H1 (cell line): ENCODE measurements around the gene RIMS1. TPM values are rescaled to one million over a fixed set of nuclear protein-coding genes. Genes with fewer than 3 reads are reported as not detected.

Experiments used
- CTCF ChIA-PET: fragments of 300-600 bp; sonication (Branson Sonifier 250); formaldehyde crosslinking; loops from one replicate; lab custom pipeline; 2021; ENCODE audit not compliant: partially characterized antibody; lab: Charles Lee
- POLR2A ChIA-PET: fragments of 300-600 bp; sonication (Branson Sonifier 250); formaldehyde crosslinking; loops from one replicate; lab custom pipeline; 2021; ENCODE audit warnings: inconsistent platforms; ENCODE audit not compliant: partially characterized antibody; lab: Charles Lee
- DNase-seq, 2 experiments: peaks; one replicate each; pipeline versions ENCODE4 v3.0.0 to v3.0.0-alpha.2; 2010 to 2022; ENCODE audit warnings: low spot score in 2 of 2, low read depth in 1 of 2, mixed read lengths in 1 of 2
- FAIRE-seq: peaks from 2 replicates; lab custom pipeline; 2011; peaks lifted over from hg19 to GRCh38; lab: Jason Lieb, UNC
- H2AFZ ChIP-seq: 2 replicates; pipeline ENCODE4 v1.8.1; 2012; ENCODE audit warnings: low read length, inconsistent platforms
- H2AK5ac ChIP-seq: 2 replicates; pipeline ENCODE4 v1.6.1; 2013; ENCODE audit warnings: low read depth, low read length
- H2BK120ac ChIP-seq: replicated peaks from 2 replicates; pipeline ENCODE3; 2013; ENCODE audit warnings: low read depth, low read length, inconsistent platforms
- H2BK12ac ChIP-seq: 2 replicates; pipeline ENCODE4 v1.6.1; 2013; ENCODE audit warnings: low read depth, low read length
- H2BK15ac ChIP-seq: 2 replicates; pipeline ENCODE4 v1.6.1; 2013; ENCODE audit warnings: low read length
- H2BK20ac ChIP-seq: 2 replicates; pipeline ENCODE4 v1.6.1; 2013; ENCODE audit warnings: low read length
- H2BK5ac ChIP-seq: 2 replicates; pipeline ENCODE4 v1.6.1; 2013; ENCODE audit warnings: low read depth, low read length
- H3K14ac ChIP-seq: 2 replicates; pipeline ENCODE4 v1.6.1; 2013; ENCODE audit warnings: inconsistent platforms; ENCODE audit not compliant: insufficient read length
- H3K18ac ChIP-seq: 2 replicates; pipeline ENCODE4 v1.6.1; 2013; ENCODE audit warnings: low read length; ENCODE audit errors: extremely low read depth
- H3K23ac ChIP-seq: 2 replicates; pipeline ENCODE4 v1.6.1; 2013; ENCODE audit warnings: inconsistent platforms; ENCODE audit not compliant: insufficient read length
- H3K23me2 ChIP-seq: 2 replicates; pipeline ENCODE4 v1.6.1; 2013; ENCODE audit warnings: low read depth, low read length
- H3K27ac ChIP-seq: 2 replicates; pipeline ENCODE4 v1.6.1; 2011; ENCODE audit warnings: low read depth, low read length, inconsistent platforms
- H3K27me3 ChIP-seq, 4 experiments: replicated peaks in 1 of 4; 1 replicate in 1 of 4; 2 replicates in 3 of 4; pipeline versions ENCODE4 v1.6.1 to v1.8.1; 2011 to 2013; ENCODE audit warnings: low read length in 3 of 4, mild to moderate bottlenecking in 3 of 4, inconsistent platforms in 2 of 4, mixed read lengths in 2 of 4, moderate library complexity in 1 of 4; ENCODE audit not compliant: control insufficient read depth in 3 of 4, insufficient read depth in 3 of 4; ENCODE audit errors: extremely low read depth in 1 of 4
- H3K36me3 ChIP-seq, 4 experiments: 2 replicates each; pipeline versions ENCODE4 v1.6.1 to v1.8.1; 2011 to 2013; ENCODE audit warnings: mild to moderate bottlenecking in 4 of 4, low read length in 3 of 4, moderate library complexity in 2 of 4, control low read depth in 1 of 4, inconsistent platforms in 1 of 4; ENCODE audit not compliant: insufficient read depth in 4 of 4, control insufficient read depth in 2 of 4
- H3K4ac ChIP-seq: replicated peaks from 2 replicates; pipeline ENCODE3; 2013; ENCODE audit warnings: low read length, low read depth, mixed read lengths, inconsistent platforms; ENCODE audit not compliant: insufficient read length
- H3K4me1 ChIP-seq, 4 experiments: replicated peaks in 1 of 4; 1 replicate in 1 of 4; 2 replicates in 3 of 4; pipeline versions ENCODE4 v1.6.1 to v1.8.1; 2011 to 2013; ENCODE audit warnings: low read length in 3 of 4, inconsistent platforms in 2 of 4, mixed read lengths in 1 of 4; ENCODE audit not compliant: insufficient read depth in 4 of 4, control insufficient read depth in 3 of 4
- H3K4me2 ChIP-seq, 2 experiments: 2 replicates each; pipeline versions ENCODE4 v1.6.1 to v1.8.1; 2011 to 2013; ENCODE audit warnings: low read depth in 2 of 2, low read length in 2 of 2, control low read depth in 1 of 2, inconsistent platforms in 1 of 2, mild to moderate bottlenecking in 1 of 2; ENCODE audit not compliant: insufficient read depth in 1 of 2
- H3K4me3 ChIP-seq, 4 experiments: fragments of 200-600, 300-600 bp in 1 of 4; sonication (generic), shearing (Covaris generic), sonication (Bioruptor Twin) in 1 of 4; 2 replicates each; pipeline versions ENCODE4 v1.5.1 to v1.8.1; 2011 to 2016; ENCODE audit warnings: low read length in 4 of 4, low read depth in 3 of 4, control low read depth in 2 of 4, inconsistent platforms in 2 of 4, mild to moderate bottlenecking in 2 of 4, mixed read lengths in 1 of 4, moderate library complexity in 1 of 4; ENCODE audit not compliant: insufficient read depth in 2 of 4; ENCODE audit errors: extremely low read depth in 1 of 4
- H3K56ac ChIP-seq: replicated peaks from 2 replicates; pipeline ENCODE3; 2013; ENCODE audit warnings: low read depth, mild to moderate bottlenecking, mixed read lengths, low read length, inconsistent platforms; ENCODE audit not compliant: insufficient read length
- H3K79me1 ChIP-seq: 2 replicates; pipeline ENCODE4 v1.6.1; 2013; ENCODE audit warnings: low read depth, low read length, control low read depth
- H3K79me2 ChIP-seq, 2 experiments: 2 replicates each; pipeline versions ENCODE4 v1.6.1 to v1.8.1; 2012 to 2013; ENCODE audit warnings: low read length in 2 of 2, mild to moderate bottlenecking in 2 of 2, inconsistent platforms in 1 of 2; ENCODE audit not compliant: insufficient read depth in 2 of 2, control insufficient read depth in 1 of 2
- H3K9ac ChIP-seq, 4 experiments: replicated peaks in 1 of 4; 1 replicate in 1 of 4; 2 replicates in 3 of 4; pipeline versions ENCODE4 v1.6.1 to v1.8.1; 2011 to 2013; ENCODE audit warnings: low read depth in 3 of 4, low read length in 3 of 4, control low read depth in 2 of 4, mild to moderate bottlenecking in 2 of 4, moderate library complexity in 2 of 4, inconsistent platforms in 1 of 4; ENCODE audit errors: extremely low read depth in 1 of 4
- H3K9me3 ChIP-seq, 2 experiments: 2 replicates each; pipeline versions ENCODE4 v1.6.1 to v1.8.1; 2012 to 2013; ENCODE audit warnings: mild to moderate bottlenecking in 2 of 2, moderate library complexity in 2 of 2, control low read depth in 1 of 2, inconsistent platforms in 1 of 2, low read depth in 1 of 2, low read length in 1 of 2, mixed read lengths in 1 of 2; ENCODE audit not compliant: insufficient read depth in 2 of 2
- H4K20me1 ChIP-seq, 2 experiments: replicated peaks in 1 of 2; 2 replicates each; pipeline versions ENCODE3 to v1.8.1; 2011 to 2013; ENCODE audit warnings: inconsistent platforms in 2 of 2, low read length in 2 of 2, mild to moderate bottlenecking in 1 of 2; ENCODE audit not compliant: insufficient read depth in 2 of 2, control insufficient read depth in 1 of 2
- H4K5ac ChIP-seq: 2 replicates; pipeline ENCODE4 v1.6.1; 2013; ENCODE audit warnings: low read length, low read depth, mixed read lengths, inconsistent platforms; ENCODE audit not compliant: insufficient read length
- H4K8ac ChIP-seq: 2 replicates; pipeline ENCODE4 v1.8.0; 2013; ENCODE audit warnings: mild to moderate bottlenecking, moderate library complexity, low read length, inconsistent platforms; ENCODE audit not compliant: insufficient read depth; ENCODE audit errors: extremely low read depth
- H4K91ac ChIP-seq: replicated peaks from 2 replicates; pipeline ENCODE3; 2013; ENCODE audit warnings: low read length, mixed read lengths, inconsistent platforms; ENCODE audit not compliant: insufficient read length
- CREB1 ChIP-seq: IDR thresholded peaks from 2 replicates; pipeline ENCODE4 v1.6.1; 2012; ENCODE audit warnings: inconsistent platforms
- EZH2 ChIP-seq: fragments of 200-600 bp; sonication (generic); IDR thresholded peaks from 2 replicates; pipeline ENCODE4 v1.7.1; 2012; ENCODE audit warnings: low read depth, mild to moderate bottlenecking, moderate library complexity, low read length, inconsistent platforms; ENCODE audit not compliant: severe bottlenecking
- NRF1 ChIP-seq: IDR thresholded peaks from 2 replicates; pipeline ENCODE4 v1.6.1; 2011; ENCODE audit warnings: mild to moderate bottlenecking, low read depth, low read length, improper control_type of control experiment
- RAD21 ChIP-seq, 2 experiments: IDR thresholded peaks in 1 of 2; conservative IDR thresholded peaks in 1 of 2; 2 replicates each; pipeline ENCODE4 v1.6.1; 2011; ENCODE audit warnings: low read depth in 2 of 2, low read length in 2 of 2, improper control_type of control experiment in 1 of 2, inconsistent platforms in 1 of 2, mild to moderate bottlenecking in 1 of 2, moderate library complexity in 1 of 2
- TAF7 ChIP-seq: optimal IDR thresholded peaks from 2 replicates; pipeline ENCODE3; 2011; ENCODE audit warnings: low read depth, mild to moderate bottlenecking, inconsistent platforms, low read length, moderate library complexity, borderline replicate concordance
- TBP ChIP-seq: IDR thresholded peaks from 2 replicates; pipeline ENCODE4 v1.6.1; 2011; ENCODE audit warnings: low read depth, low read length, improper control_type of control experiment
- ZNF274 ChIP-seq: IDR thresholded peaks from 2 replicates; pipeline ENCODE4 v1.7.0; 2012; ENCODE audit warnings: low read length, borderline replicate concordance; ENCODE audit errors: extremely low read depth
- WGBS, 2 experiments: shearing (Covaris generic) in 1 of 2; methylation state at CpG; one replicate each; pipeline versions ENCODE4 v1.1.6 to v1.1.7; 2013 to 2015; ENCODE audit warnings: low lambda C conversion rate in 2 of 2, mixed read lengths in 2 of 2, inconsistent platforms in 1 of 2, low coverage in 1 of 2, missing lambda C conversion rate in 1 of 2; ENCODE audit not compliant: insufficient replicate concordance in 2 of 2, insufficient coverage in 1 of 2, insufficient read length in 1 of 2; ENCODE audit errors: extremely low coverage in 1 of 2, missing lambda C conversion rate in 1 of 2; 5-methylcytosine and 5-hydroxymethylcytosine counted together
- polyA plus RNA-seq, 7 experiments: library from polyadenylated mRNA; depleted of rRNA in 3 of 7; stranded (reverse) in 5 of 7; unstranded in 2 of 7; fragments of >200 nt in 5 of 7; fragments of 200-250 nt in 2 of 7; gene quantifications; 1 replicate in 5 of 7; 2 replicates in 1 of 7; 4 replicates in 1 of 7; pipeline versions ENCODE4 v1.2.1 to v1.2.3, GENCODE V29; 2011 to 2013; ENCODE audit warnings: missing spikeins in 2 of 7, mixed read lengths in 2 of 7
- total RNA-seq: library from RNA; stranded (reverse); fragmentation: NEBNext Ultra II Directional; extraction: Animal tissue kit (Norgen Biotek cat#: 25700); gene quantifications from 2 replicates; pipeline ENCODE4 v1.2.1, GENCODE V29; 2021
- TF ChIP-seq, protein P1 (sequence below): IDR thresholded peaks from 2 replicates; pipeline ENCODE4 v1.6.1; 2011; ENCODE audit warnings: low read length, improper control_type of control experiment

The RIMS1 gene
- total and polyA plus RNA-seq, 2 of the 8 experiments (the other 6 are each of a cell fraction or from before 2014, with no cell fraction given) = 0.63 to 2.3 TPM

DNA sequence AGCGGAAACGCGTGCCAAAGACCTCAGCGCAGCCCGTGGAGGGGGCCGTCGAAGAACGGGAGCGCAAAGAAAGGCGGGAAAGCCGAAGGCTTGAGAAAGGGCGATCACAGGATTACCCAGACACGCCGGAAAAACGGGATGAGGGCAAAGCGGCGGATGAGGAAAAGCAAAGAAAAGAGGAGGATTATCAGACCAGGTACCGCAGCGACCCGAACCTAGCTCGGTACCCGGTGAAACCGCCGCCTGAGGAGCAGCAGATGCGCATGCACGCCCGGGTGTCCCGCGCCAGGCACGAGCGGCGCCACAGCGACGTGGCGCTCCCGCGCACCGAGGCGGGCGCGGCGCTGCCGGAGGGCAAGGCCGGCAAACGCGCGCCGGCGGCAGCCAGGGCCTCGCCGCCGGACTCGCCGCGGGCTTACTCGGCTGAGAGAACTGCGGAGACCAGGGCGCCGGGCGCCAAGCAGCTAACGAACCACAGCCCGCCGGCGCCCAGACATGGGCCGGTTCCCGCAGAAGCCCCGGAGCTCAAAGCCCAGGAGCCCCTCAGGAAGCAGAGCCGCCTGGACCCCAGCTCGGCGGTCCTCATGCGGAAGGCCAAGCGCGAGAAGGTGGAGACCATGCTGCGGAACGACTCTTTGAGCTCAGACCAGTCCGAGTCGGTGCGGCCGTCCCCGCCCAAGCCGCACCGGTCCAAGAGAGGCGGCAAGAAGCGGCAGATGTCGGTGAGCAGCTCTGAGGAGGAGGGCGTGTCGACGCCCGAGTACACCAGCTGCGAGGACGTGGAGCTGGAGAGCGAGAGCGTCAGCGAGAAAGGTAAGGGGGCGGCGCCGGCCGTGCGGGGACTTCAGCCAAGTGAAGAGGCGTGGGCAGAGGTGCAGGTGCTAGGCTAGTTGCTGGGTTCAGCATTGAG is 296.2 kb downstream of the RIMS1 start:
- Histone ChIP-seq H3K4me2 (peak overlapping the region; percentile 84 to 92), H2BK120ac (no peak overlapping the region), H3K36me3 (no peaks in the 10 kb centered on the region; a peak in 1 of 8 replicates), H4K8ac (peak overlapping the region; percentile 91; the same call in 1 of the 2 replicates), H3K4me3 (peak overlapping the region; percentile 25 to 54 (median 40); a peak in 7 of 8 replicates), H4K5ac (peak overlapping the region; percentile 59), H3K27me3 (peaks cover 7 to 27% (median 20%) of the 10 kb centered on the region in 4 experiments), H4K91ac (peak overlapping the region; percentile 30), H3K18ac (peak overlapping the region; percentile 63; the same call in 1 of the 2 replicates), H3K79me1 (no peaks in the 10 kb centered on the region), H3K4ac (no peak overlapping the region), H3K23me2 (no peaks in the 10 kb centered on the region; the same call in 1 of the 2 replicates), H2AK5ac (no peak overlapping the region), H2BK5ac (no peak overlapping the region; the same call in 1 of the 2 replicates), H3K27ac (no peak overlapping the region), H4K20me1 (no peaks in the 10 kb centered on the region), H2AFZ (peak overlapping the region; percentile 96; the same call in 1 of the 2 replicates), H2BK20ac (no peak overlapping the region), H3K4me1 (0 out of 7 replicates have a peak, but pooled peaks cover 0 to 1% (median 0%) of the 10 kb centered on the region in 4 experiments), H3K23ac (no peak overlapping the region), H3K79me2 (no peaks in the 10 kb centered on the region), H3K14ac (no peak overlapping the region), H2BK15ac (no peak overlapping the region), H3K9me3 (peaks cover 0 to 4% of the 10 kb centered on the region in 2 experiments; a peak in 2 of 4 replicates), H2BK12ac (peak overlapping the region; percentile 56; the same call in 1 of the 2 replicates), H3K9ac (peak overlapping the region in 3 of 4 experiments; percentile 17 to 51 (median 25); a peak in 5 of 7 replicates), H3K56ac (no peak overlapping the region)
- POLR2A ChIA-PET = no interaction called here
- peak; percentile 38 to 75 for DNase-seq
- CTCF ChIA-PET = interaction anchor here (0.6 to 1.3 kb wide), 4 partner anchors 8 to 187 kb away, joined by 3 to 4 read pairs (median 3); no protein-coding TSS in a partner anchor
- 10% methylated on average over 69 of the region's 100 CpGs; no CpG with 5 or more reads in 1 of the 2 experiments for WGBS, 2 experiments
- FAIRE-seq = no peak
- no peak for TF ChIP-seq RAD21 (IDR thresholded peaks at IDR 0.05 in 1 of 2, conservative IDR thresholded peaks at IDR 0.05 in 1 of 2; ENCODE audit: low read depth in 2 of 2, low read length in 2 of 2)
- TF ChIP-seq CREB1 = peak; percentile 43
- TF ChIP-seq NRF1 = no peak
- TF ChIP-seq TBP = no peak
- no peak for TF ChIP-seq ZNF274
- peak; percentile 66 for TF ChIP-seq EZH2
- no peak for TF ChIP-seq TAF7
- TF ChIP-seq, protein P1, sequence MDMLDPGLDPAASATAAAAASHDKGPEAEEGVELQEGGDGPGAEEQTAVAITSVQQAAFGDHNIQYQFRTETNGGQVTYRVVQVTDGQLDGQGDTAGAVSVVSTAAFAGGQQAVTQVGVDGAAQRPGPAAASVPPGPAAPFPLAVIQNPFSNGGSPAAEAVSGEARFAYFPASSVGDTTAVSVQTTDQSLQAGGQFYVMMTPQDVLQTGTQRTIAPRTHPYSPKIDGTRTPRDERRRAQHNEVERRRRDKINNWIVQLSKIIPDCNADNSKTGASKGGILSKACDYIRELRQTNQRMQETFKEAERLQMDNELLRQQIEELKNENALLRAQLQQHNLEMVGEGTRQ = no peak
